PFSK-1 (cell line): ENCODE data around the gene OCEL1.

Experiments
- POLR2AphosphoS5 ChIP-seq: IDR thresholded peaks from 2 replicates; pipeline ENCODE4 v1.6.1; 2012; ENCODE audit warnings: low read depth, mild to moderate bottlenecking, control low read depth, low read length, moderate library complexity
- TAF1 ChIP-seq: IDR thresholded peaks from 2 replicates; pipeline ENCODE4 v1.6.1; 2012; ENCODE audit warnings: low read length, control low read depth, borderline replicate concordance; ENCODE audit not compliant: insufficient read depth

DNA sequence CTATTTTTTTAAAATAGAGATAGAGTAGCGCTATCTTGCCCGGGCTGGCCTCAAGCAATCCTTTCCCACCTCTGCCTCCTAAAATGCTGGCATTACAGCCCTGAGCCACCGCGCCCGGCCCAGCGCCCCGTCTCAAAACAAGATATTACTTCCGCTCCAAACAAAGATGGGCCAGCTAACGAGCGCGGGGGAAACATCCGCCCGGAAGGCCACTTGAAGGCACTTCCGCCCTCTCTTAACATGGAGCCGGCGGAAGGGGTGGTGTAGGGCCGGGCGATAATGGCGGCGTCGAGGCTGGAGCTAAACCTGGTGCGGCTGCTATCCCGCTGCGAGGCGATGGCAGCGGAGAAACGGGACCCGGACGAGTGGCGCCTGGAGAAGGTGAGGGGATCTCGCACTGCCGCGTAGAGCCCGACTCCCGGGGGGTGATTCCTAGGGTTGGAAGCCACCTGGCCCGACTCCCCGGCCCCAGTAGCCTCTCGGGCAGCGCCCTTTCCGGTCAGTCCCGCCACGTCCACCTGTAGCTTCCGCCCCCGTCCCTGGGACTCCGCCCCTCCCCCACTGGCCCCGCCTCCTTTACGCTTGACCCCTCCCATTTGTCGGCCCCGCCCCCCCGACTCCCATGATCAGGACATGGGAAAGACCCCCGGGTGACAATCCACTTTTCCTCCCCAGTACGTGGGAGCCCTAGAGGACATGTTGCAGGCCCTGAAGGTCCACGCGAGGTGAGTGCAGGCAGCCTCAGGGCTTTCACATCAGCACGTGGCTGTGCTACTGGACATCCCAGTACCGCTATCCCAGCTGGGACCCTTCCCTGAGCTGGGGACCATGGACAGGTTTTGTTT lies 10.7 kb upstream of the OCEL1 start, which contains the start of gene USE1:
- TF ChIP-seq TAF1 (peak; percentile 95), POLR2AphosphoS5 (peak; percentile 85)
